NCI-H774 (cell line): ENCODE data around the gene SYPL2.

Experiments
- DNase-seq: peaks from one replicate; lab custom pipeline; 2025; lab: John Stamatoyannopoulos, UW

The SYPL2 gene

GRCh38 chr1:109492779-109493178, 26.4 kb downstream of the SYPL2 start:
- no peak for DNase-seq

- no peak for DNase-seq
Measured at GRCh38 chr1:109493227-109493626, 26.9 kb downstream of the SYPL2 start.

GRCh38 chr1:109493805-109494539, 27.6 kb downstream of the SYPL2 start, which contains the start of gene CYB561D1:
TSS of gene CYB561D1 (plus strand) at chr1:109494094. CDS start at chr1:109494140, 46 bp downstream.
- peak; percentile 81 for DNase-seq

GRCh38 chr1:109495738-109496137, 29.4 kb downstream of the SYPL2 start:
- DNase-seq, result no peak

GRCh38 chr1:109497449-109498160, 31.3 kb downstream of the SYPL2 start:
- no peak for DNase-seq

GRCh38 chr1:109498161-109498801, 31.9 kb downstream of the SYPL2 start:
- DNase-seq, result no peak

GRCh38 chr1:109499081-109499480, 32.7 kb downstream of the SYPL2 start:
- no peak for DNase-seq

GRCh38 chr1:109499661-109500536, 33.6 kb downstream of the SYPL2 start:
- no peak for DNase-seq

GRCh38 chr1:109500941-109501381, 34.6 kb downstream of the SYPL2 start:
- no peak for DNase-seq

GRCh38 chr1:109501644-109502363, 35.5 kb downstream of the SYPL2 start:
- DNase-seq, result no peak

- DNase-seq, result no peak
Measured at GRCh38 chr1:109502364-109502851, 36.1 kb downstream of the SYPL2 start.

- no peak for DNase-seq
Measured at GRCh38 chr1:109503935-109504334, 37.6 kb downstream of the SYPL2 start.

GRCh38 chr1:109504974-109505373, 38.6 kb downstream of the SYPL2 start:
- no peak for DNase-seq

GRCh38 chr1:109508001-109508872, 41.9 kb downstream of the SYPL2 start:
- DNase-seq, result no peak

- DNase-seq, result no peak
Measured at GRCh38 chr1:109508873-109509175, 42.5 kb downstream of the SYPL2 start.

- peak; percentile 61 for DNase-seq
Measured at GRCh38 chr1:109509176-109510134, 43.1 kb downstream of the SYPL2 start, which contains the start of gene AMIGO1. TSS of gene AMIGO1 (minus strand) at chr1:109509727. CDS start at chr1:109508912, 815 bp downstream.

GRCh38 chr1:109513110-109513710, 46.9 kb downstream of the SYPL2 start:
- no peak for DNase-seq

- DNase-seq, result no peak
Measured at GRCh38 chr1:109514846-109515245, 48.5 kb downstream of the SYPL2 start.
